ENCODE results near the gene MVB12B.

Gene MVB12B

GRCh38 chr9:126401581-126401980, 75.0 kb downstream of the MVB12B start:
- DNase-seq (ENCODE audit: low read depth in 1 of 2, low spot score in 1 of 2) = no peak

DNA sequence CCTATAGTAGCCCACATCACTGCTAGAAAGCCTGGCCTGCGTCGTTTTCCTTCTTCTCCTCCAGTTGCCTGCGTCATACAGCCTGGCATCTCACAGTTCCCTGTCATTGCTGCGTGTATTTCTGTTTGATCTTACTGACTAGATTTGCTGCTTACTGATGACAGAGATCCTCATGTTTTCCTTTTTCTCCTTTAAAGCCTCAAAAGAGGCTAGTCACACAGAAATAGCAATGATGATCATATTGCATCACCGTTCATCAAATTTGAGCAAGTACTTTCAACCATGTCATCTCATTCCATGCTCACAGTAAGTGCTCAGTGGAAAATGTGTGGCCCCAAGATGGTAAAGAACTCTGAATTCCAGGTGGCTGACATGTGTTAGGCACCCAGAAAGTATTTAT, 76.8 kb downstream of the MVB12B start:
- no peak for DNase-seq (ENCODE audit: low read depth in 1 of 2, low spot score in 1 of 2)

- DNase-seq (ENCODE audit: low read depth in 1 of 2, low spot score in 1 of 2) = no peak
These were observed 77.8 kb downstream of the MVB12B start for GRCh38 chr9:126404459-126404858.

GRCh38 chr9:126406075-126406667, 79.5 kb downstream of the MVB12B start:
- no peak for DNase-seq (ENCODE audit: low read depth in 1 of 2, low spot score in 1 of 2)

GRCh38 chr9:126407114-126407870, 80.7 kb downstream of the MVB12B start:
- DNase-seq (ENCODE audit: low read depth in 1 of 2, low spot score in 1 of 2) = no peak

DNA sequence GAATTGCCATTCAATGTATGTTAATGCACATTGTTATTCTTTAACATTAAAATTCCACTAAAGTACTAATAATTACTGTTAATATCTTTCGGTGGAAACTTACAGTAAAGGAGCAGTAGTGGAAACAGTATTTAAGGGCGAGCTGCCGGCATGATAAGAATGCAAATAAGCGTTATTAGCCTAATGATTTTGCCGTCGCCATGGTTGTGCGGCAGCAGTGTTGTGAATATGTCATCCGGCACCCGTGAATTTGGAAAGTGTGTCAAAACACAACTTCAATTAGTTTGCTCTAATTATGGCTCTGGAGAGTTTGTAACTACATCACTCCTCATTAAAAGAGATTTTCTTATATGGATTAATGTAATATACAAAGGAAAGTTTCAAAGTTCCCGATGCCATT, 81.4 kb downstream of the MVB12B start:
- DNase-seq (ENCODE audit: low read depth in 1 of 2, low spot score in 1 of 2) = no peak

DNA sequence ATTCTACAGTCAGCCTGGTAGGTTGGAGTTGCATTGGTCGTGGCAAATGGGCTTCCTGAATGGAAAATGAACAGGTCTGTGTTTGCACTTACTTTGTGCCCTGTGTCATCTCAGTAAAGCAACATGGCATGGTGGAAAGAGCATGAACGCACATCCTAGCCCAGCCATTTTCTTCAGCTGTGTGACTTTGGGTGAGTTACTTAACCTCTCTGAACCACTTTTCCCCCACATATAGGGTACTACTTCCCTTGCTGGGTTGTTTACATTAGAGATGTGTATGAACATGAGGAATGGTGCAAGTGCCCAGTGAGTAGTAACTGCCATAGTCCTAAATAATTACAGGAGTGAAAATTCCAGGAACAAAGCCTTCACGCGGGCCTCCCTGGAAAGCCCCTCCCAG, 83.6 kb downstream of the MVB12B start:
- no peak for DNase-seq (ENCODE audit: low read depth in 1 of 2, low spot score in 1 of 2)

- DNase-seq (ENCODE audit: low read depth in 1 of 2, low spot score in 1 of 2) = peak in 1 of 2 donors; percentile 31
These were observed 84.8 kb downstream of the MVB12B start for GRCh38 chr9:126411225-126411947.

- DNase-seq (ENCODE audit: low read depth in 1 of 2, low spot score in 1 of 2) = no peak
These were observed 85.3 kb downstream of the MVB12B start for GRCh38 chr9:126411948-126412284.

DNA sequence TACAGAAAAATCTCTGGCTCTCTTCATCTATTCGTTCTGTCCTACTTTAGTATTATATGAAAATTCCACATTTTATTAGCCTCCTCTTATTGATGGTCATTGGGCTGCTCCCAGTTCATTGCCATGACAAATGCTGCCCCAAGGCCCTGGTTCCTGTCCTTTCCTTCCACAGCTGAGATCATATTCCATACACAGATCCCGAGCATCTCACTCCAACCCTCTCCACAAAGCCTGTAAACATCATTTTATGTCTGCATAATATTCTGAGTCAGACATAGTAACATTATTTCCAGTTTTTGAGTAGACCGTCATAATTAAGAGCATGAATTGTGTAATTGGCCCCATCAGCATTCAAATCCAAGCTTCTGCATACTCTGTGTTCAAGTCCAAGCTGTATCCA, 86.3 kb downstream of the MVB12B start:
- DNase-seq (ENCODE audit: low read depth in 1 of 2, low spot score in 1 of 2) = no peak

GRCh38 chr9:126413391-126414068, 86.9 kb downstream of the MVB12B start:
- DNase-seq (ENCODE audit: low read depth in 1 of 2, low spot score in 1 of 2) = no peak

DNA sequence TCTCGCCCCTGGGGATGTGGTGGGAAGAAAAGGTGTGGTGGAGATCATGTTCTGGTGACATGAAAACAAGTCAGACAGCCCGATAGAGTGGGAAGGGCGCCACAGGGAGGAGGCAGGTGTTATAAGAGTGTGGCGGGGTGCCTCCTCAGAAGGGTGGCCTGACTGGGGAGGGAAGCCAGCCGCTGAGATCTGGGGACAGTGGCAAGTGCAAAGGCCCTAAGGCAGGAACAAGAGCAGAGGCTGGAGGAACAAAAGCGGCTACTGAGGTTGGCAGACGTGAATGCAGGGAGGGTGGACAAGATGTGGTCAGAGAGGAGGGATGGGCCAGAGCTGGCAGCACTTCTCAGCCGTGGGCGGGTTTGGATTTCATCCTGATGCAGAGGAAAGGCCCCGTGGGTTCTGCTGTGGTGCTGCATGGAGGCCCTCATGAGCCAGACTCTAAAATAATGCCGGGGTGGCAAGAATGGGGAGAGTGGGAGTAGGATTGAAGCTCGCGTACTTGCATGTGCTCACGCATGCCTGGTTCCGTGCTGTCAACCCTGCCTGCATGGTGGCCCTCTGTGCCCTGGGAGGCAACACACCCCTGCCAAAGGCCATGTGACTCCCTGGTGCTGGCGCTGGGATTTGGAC, 89.2 kb downstream of the MVB12B start:
- no peak for DNase-seq (ENCODE audit: low read depth in 1 of 2, low spot score in 1 of 2)

GRCh38 chr9:126417043-126417442, 90.4 kb downstream of the MVB12B start:
- DNase-seq (ENCODE audit: low read depth in 1 of 2, low spot score in 1 of 2) = no peak

GRCh38 chr9:126417684-126418083, 91.1 kb downstream of the MVB12B start:
- no peak for DNase-seq (ENCODE audit: low read depth in 1 of 2, low spot score in 1 of 2)

DNA sequence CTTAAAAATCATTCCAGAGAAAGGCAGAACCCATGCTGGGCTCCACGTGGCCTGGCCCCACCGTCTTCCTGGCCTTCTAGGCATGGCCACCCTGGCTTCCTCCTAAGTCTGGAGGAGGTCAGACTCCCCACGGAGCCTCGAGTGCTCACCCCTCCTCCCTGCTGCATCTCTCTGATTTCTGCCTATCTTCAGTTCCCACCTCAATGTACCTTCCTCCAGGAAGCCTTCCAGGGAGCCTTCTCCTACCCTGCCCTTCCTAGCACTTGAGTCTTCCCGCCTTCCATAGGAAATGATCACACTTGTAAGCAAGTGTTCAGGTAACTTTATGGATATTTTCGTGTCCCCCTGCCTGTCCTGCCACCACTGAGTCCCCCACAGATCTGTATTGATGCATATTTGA, 92.0 kb downstream of the MVB12B start:
- DNase-seq (ENCODE audit: low read depth in 1 of 2, low spot score in 1 of 2) = no peak

GRCh38 chr9:126419475-126419874, 92.8 kb downstream of the MVB12B start:
- no peak for DNase-seq (ENCODE audit: low read depth in 1 of 2, low spot score in 1 of 2)

DNA sequence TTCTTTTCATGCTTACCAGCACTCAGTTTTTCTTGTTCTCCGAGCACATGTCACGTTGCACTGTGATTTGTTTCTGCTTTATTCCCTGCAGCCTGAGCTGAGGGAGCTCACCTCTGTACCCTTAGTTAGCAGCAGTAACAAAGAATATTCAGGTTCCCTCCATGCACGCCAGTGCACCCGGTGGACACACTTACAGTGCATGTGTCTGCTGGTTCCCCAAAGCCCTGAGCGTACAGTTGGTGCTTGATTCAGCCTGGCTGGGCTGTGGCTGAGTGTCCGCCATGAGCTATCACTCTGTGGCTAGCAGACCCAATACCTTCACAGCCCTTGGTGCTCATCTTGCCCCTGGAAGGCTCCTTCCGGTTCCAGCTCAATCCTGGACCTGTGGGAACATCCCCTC, 93.5 kb downstream of the MVB12B start:
- DNase-seq (ENCODE audit: low read depth in 1 of 2, low spot score in 1 of 2) = no peak

- no peak for DNase-seq (ENCODE audit: low read depth in 1 of 2, low spot score in 1 of 2)
These were observed 94.3 kb downstream of the MVB12B start for GRCh38 chr9:126420643-126421564.

GRCh38 chr9:126421567-126422428, 95.2 kb downstream of the MVB12B start:
- DNase-seq (ENCODE audit: low read depth in 1 of 2, low spot score in 1 of 2) = no peak

All from activated CD4-positive, alpha-beta T cell treated with anti-CD3 and anti-CD28 coated beads, Interleukin-2, amount 50 U/mL, for 24 hours (primary cell).